Stomach smooth muscle (tissue), 2 donors: ENCODE results near the gene ASTN2.

ENCODE experiments used
- H3K27ac ChIP-seq: one replicate; pipeline ENCODE4 v1.7.0; 2013; ENCODE audit warnings: mild to moderate bottlenecking, low read length, inconsistent platforms
- H3K27me3 ChIP-seq, 2 donors: one replicate each; pipeline ENCODE4 v1.7.0; 2013; ENCODE audit warnings: low read length in 2 of 2; ENCODE audit not compliant: insufficient read depth in 2 of 2, control insufficient read depth in 1 of 2
- H3K36me3 ChIP-seq, 2 donors: one replicate each; pipeline ENCODE4 v1.7.0; 2013; ENCODE audit warnings: low read length in 2 of 2; ENCODE audit not compliant: control insufficient read depth in 2 of 2, insufficient read depth in 2 of 2
- H3K4me1 ChIP-seq: one replicate; pipeline ENCODE4 v1.7.0; 2013; ENCODE audit warnings: low read length; ENCODE audit not compliant: control insufficient read depth, insufficient read depth
- H3K4me3 ChIP-seq, 2 donors: one replicate each; pipeline ENCODE4 v1.7.0; 2013; ENCODE audit warnings: low read length in 2 of 2
- H3K9ac ChIP-seq, 2 donors: one replicate each; pipeline ENCODE4 v1.7.0; 2013; ENCODE audit warnings: low read length in 2 of 2, mild to moderate bottlenecking in 1 of 2
- H3K9me3 ChIP-seq, 2 donors: one replicate each; pipeline ENCODE4 v1.7.0; 2013; ENCODE audit warnings: low read length in 2 of 2; ENCODE audit not compliant: control insufficient read depth in 2 of 2
- donor health status: healthy.
- donor health status: Pancreatic carcinoma.

Gene ASTN2

GRCh38 chr9:117325831-117326230 is 89.0 kb downstream of the ASTN2 start:
- Histone ChIP-seq H3K27ac (no peak overlapping the region), H3K4me1 (no peaks in the 10 kb centered on the region), H3K9me3 (peaks cover 0 to 2% of the 10 kb centered on the region in 2 donors), H3K36me3 (no peaks in the 10 kb centered on the region), H3K9ac (no peak overlapping the region), H3K27me3 (peaks cover 0 to 5% of the 10 kb centered on the region in 2 donors), H3K4me3 (no peak overlapping the region)

GRCh38 chr9:117325110-117325731 is 89.6 kb downstream of the ASTN2 start:
- Histone ChIP-seq H3K9me3 (peaks cover 0 to 2% of the 10 kb centered on the region in 2 donors), H3K9ac (no peak overlapping the region), H3K27ac (no peak overlapping the region), H3K4me3 (no peak overlapping the region), H3K4me1 (no peaks in the 10 kb centered on the region), H3K27me3 (peaks cover 0 to 5% of the 10 kb centered on the region in 2 donors), H3K36me3 (no peaks in the 10 kb centered on the region)

DNA sequence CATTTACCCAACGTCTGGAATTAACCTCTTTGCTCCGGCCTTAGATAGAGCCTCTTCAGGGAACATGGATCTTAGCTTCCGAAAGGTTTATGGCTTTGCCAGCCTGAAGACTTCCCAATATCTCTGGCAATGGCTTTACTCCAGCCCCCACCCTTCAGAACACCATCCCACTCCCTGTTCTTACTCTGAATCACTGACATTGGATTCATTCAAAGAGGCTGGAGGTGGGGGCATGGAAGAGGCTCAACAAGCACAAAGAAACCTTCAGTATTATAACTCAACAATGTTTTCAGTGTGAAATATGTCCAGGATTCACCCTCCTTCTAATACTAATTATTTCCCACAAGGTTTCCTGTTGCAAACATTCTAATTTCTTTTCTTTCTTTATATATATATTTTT is 91.5 kb downstream of the ASTN2 start:
- Histone ChIP-seq H3K9ac (no peak overlapping the region), H3K9me3 (peaks cover 0 to 2% of the 10 kb centered on the region in 2 donors), H3K27ac (no peak overlapping the region), H3K4me1 (no peaks in the 10 kb centered on the region), H3K4me3 (no peak overlapping the region), H3K36me3 (no peaks in the 10 kb centered on the region), H3K27me3 (peaks cover 0 to 5% of the 10 kb centered on the region in 2 donors)

DNA sequence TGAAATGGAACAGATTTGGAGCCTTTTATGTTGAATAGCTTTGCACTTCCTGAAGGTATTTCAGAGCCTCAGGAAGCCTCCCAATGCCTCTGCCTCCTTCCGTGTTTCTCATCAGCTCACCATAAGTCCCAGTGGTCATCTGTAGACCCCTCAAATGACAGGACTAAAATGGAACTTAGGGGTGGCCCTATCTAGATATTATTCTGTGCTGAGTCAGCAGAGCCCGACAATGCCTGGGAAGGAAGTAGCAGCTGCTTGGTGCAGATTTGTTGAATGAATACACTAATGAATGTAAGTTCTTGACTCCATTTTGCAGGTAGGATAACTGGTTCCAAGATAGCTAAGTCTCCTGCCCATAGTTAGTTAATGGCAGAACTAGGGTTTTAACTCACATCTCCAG is 97.7 kb downstream of the ASTN2 start:
- Histone ChIP-seq H3K4me3 (no peak overlapping the region), H3K36me3 (no peaks in the 10 kb centered on the region), H3K9me3 (no peaks in the 10 kb centered on the region), H3K9ac (no peak overlapping the region), H3K4me1 (no peaks in the 10 kb centered on the region), H3K27ac (no peak overlapping the region), H3K27me3 (peaks cover 0 to 2% of the 10 kb centered on the region in 2 donors)

GRCh38 chr9:117315236-117315635 is 99.6 kb downstream of the ASTN2 start:
- Histone ChIP-seq H3K4me1 (no peaks in the 10 kb centered on the region), H3K27me3 (peaks cover 0 to 2% of the 10 kb centered on the region in 2 donors), H3K9me3 (no peaks in the 10 kb centered on the region), H3K27ac (no peak overlapping the region), H3K4me3 (no peak overlapping the region), H3K9ac (no peak overlapping the region), H3K36me3 (no peaks in the 10 kb centered on the region)

DNA sequence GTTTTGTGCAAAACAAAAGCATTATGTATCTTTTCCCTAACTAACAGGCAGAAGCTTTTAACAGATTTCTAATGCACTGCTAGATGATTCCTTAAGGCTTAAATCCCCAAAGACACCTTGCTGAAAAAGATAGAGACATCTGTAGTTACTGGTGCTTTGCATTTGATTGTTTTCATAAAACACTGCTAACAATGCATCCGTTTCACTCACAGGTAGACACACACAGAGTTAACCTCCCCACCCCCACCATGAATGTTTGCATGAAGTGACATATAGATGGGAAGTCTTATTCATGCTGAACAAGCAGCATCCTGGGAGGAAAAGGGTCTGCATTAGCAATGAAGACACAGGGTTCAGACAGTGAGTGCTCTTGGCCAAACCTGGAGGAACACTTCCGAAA is 100.9 kb downstream of the ASTN2 start:
- Histone ChIP-seq H3K27me3 (peaks cover 0 to 2% of the 10 kb centered on the region in 2 donors), H3K4me1 (no peaks in the 10 kb centered on the region), H3K9me3 (no peaks in the 10 kb centered on the region), H3K27ac (no peak overlapping the region), H3K36me3 (no peaks in the 10 kb centered on the region), H3K4me3 (no peak overlapping the region), H3K9ac (no peak overlapping the region)

GRCh38 chr9:117307701-117308100 is 107.2 kb downstream of the ASTN2 start:
- H3K9me3 ChIP-seq = peaks cover 0 to 3% of the 10 kb centered on the region in 2 donors
- H3K4me1 ChIP-seq = no peaks in the 10 kb centered on the region
- no peak overlapping the region for H3K4me3 ChIP-seq
- no peak overlapping the region for H3K9ac ChIP-seq
- H3K27ac ChIP-seq = no peak overlapping the region
- no peaks in the 10 kb centered on the region for H3K36me3 ChIP-seq
- H3K27me3 ChIP-seq = peaks cover 0 to 5% of the 10 kb centered on the region in 2 donors

- peaks cover 0 to 5% of the 10 kb centered on the region in 2 donors for H3K27me3 ChIP-seq
- H3K27ac ChIP-seq = no peak overlapping the region
- no peaks in the 10 kb centered on the region for H3K4me1 ChIP-seq
- H3K9me3 ChIP-seq = peaks cover 0 to 3% of the 10 kb centered on the region in 2 donors
- H3K9ac ChIP-seq = no peak overlapping the region
- no peak overlapping the region for H3K4me3 ChIP-seq
- no peaks in the 10 kb centered on the region for H3K36me3 ChIP-seq
Measured at GRCh38 chr9:117306032-117306431, 108.8 kb downstream of the ASTN2 start.

- Histone ChIP-seq H3K27me3 (peaks cover 0 to 5% of the 10 kb centered on the region in 2 donors), H3K4me1 (no peaks in the 10 kb centered on the region), H3K4me3 (no peak overlapping the region), H3K9ac (no peak overlapping the region), H3K9me3 (peaks cover 0 to 3% of the 10 kb centered on the region in 2 donors), H3K27ac (no peak overlapping the region), H3K36me3 (no peaks in the 10 kb centered on the region)
Measured at GRCh38 chr9:117305454-117305853, 109.4 kb downstream of the ASTN2 start.

GRCh38 chr9:117304549-117304948 is 110.3 kb downstream of the ASTN2 start:
- Histone ChIP-seq H3K4me1 (no peaks in the 10 kb centered on the region), H3K27me3 (peaks cover 0 to 5% of the 10 kb centered on the region in 2 donors), H3K9me3 (peaks cover 0 to 3% of the 10 kb centered on the region in 2 donors), H3K9ac (no peak overlapping the region), H3K36me3 (no peaks in the 10 kb centered on the region), H3K4me3 (no peak overlapping the region), H3K27ac (no peak overlapping the region)

DNA sequence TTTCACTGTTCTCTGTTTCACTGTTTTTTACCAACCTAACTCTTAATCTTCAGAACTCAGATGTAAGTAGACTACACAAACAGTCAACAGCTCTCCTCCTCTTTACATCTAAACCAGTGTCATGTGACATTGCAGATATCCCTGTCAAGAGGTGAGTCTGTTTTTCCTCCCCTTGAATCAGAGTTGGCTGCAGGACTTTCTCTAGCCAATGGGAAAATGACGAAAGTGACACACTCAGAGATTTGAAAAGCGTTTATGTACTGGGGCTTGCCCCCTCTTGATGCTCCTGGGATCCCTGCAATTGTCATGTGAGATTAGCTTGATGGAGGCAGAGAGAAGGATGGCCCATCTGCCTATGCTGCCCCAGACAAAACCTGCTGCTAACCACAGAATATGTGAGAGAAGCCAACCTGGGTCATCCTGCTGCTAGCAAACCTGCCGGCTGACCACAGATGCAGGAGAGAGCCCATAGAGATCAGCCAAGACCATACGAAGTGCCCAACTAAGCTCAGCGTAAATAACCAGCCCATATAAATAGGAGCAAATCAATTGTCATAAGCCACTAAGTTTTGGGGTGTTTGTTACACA is 111.1 kb downstream of the ASTN2 start:
- Histone ChIP-seq H3K9me3 (peaks cover 0 to 3% of the 10 kb centered on the region in 2 donors), H3K4me1 (no peaks in the 10 kb centered on the region), H3K9ac (no peak overlapping the region), H3K36me3 (no peaks in the 10 kb centered on the region), H3K27me3 (peaks cover 0 to 5% of the 10 kb centered on the region in 2 donors), H3K4me3 (no peak overlapping the region), H3K27ac (no peak overlapping the region)
